ENCODE data around the gene DEPDC1B. TPM values are rescaled to one million over a fixed set of nuclear protein-coding genes. Genes with fewer than 3 reads are reported as not detected.

Gene DEPDC1B
- total RNA-seq, 1 experiment from 2014 or later, result 11.3 TPM

- H3K27me3 Mint-ChIP-seq (ENCODE audit: insufficient read depth, unreplicated experiment), result peaks cover 2% of the 10 kb centered on the region
- no peaks in the 10 kb centered on the region for H3K9me3 Mint-ChIP-seq (ENCODE audit: unreplicated experiment)
- no peak for TF ChIP-seq CTCF (IDR thresholded peaks at IDR 0.05; ENCODE audit: unreplicated experiment)
- BruUV-seq (replicated peaks), result no TSS peak
- ChIA-PET POLR2A (interaction anchor here (0.7 to 1.5 kb wide), 4 partner anchors 10 to 917 kb away, joined by 3 to 6 read pairs (median 3); partner anchors contain the start of genes ERCC8 and NDUFAF2), CTCF (interaction anchor here (1.1 to 1.4 kb wide), 2 partner anchors 19 to 30 kb away, joined by 3 to 4 read pairs; no protein-coding TSS in a partner anchor)
- DNase-seq (ENCODE audit: unreplicated experiment), result no peak
- H3K36me3 Mint-ChIP-seq (ENCODE audit: insufficient read depth, unreplicated experiment), result no peaks in the 10 kb centered on the region
- no peak overlapping the region for H3K27ac Mint-ChIP-seq (ENCODE audit: low read depth, unreplicated experiment)
- intact Hi-C loops (cut with micrococcal nuclease), result no loop called here
- peaks cover 7% of the 10 kb centered on the region for H3K4me1 Mint-ChIP-seq (ENCODE audit: insufficient read depth, unreplicated experiment)
- H3K4me3 Mint-ChIP-seq (ENCODE audit: unreplicated experiment), result no peak overlapping the region
These were observed 5.2 kb upstream of the DEPDC1B start for GRCh38 chr5:60705144-60705543.

- CTCF ChIA-PET, result interaction anchor here (0.6 to 1.1 kb wide), 2 partner anchors 14 to 35 kb away, joined by 3 read pairs; no protein-coding TSS in a partner anchor
- Mint-ChIP-seq H3K36me3 (ENCODE audit: insufficient read depth, unreplicated experiment) (no peaks in the 10 kb centered on the region), H3K9me3 (ENCODE audit: unreplicated experiment) (no peaks in the 10 kb centered on the region), H3K27me3 (ENCODE audit: insufficient read depth, unreplicated experiment) (no peaks in the 10 kb centered on the region), H3K4me3 (ENCODE audit: unreplicated experiment) (no peak overlapping the region), H3K27ac (ENCODE audit: low read depth, unreplicated experiment) (no peak overlapping the region), H3K4me1 (ENCODE audit: insufficient read depth, unreplicated experiment) (peaks cover 7% of the 10 kb centered on the region)
- DNase-seq (ENCODE audit: unreplicated experiment), result no peak
- intact Hi-C loops (cut with micrococcal nuclease), result no loop called here
- POLR2A ChIA-PET, result no interaction called here
- no TSS peak for BruUV-seq (replicated peaks)
- no peak for TF ChIP-seq CTCF (IDR thresholded peaks at IDR 0.05; ENCODE audit: unreplicated experiment)
These were observed 4.0 kb upstream of the DEPDC1B start for GRCh38 chr5:60703944-60704343.

- Mint-ChIP-seq H3K36me3 (ENCODE audit: insufficient read depth, unreplicated experiment) (no peaks in the 10 kb centered on the region), H3K4me3 (ENCODE audit: unreplicated experiment) (no peak overlapping the region), H3K9me3 (ENCODE audit: unreplicated experiment) (no peaks in the 10 kb centered on the region), H3K27ac (ENCODE audit: low read depth, unreplicated experiment) (no peak overlapping the region), H3K4me1 (ENCODE audit: insufficient read depth, unreplicated experiment) (peaks cover 7% of the 10 kb centered on the region), H3K27me3 (ENCODE audit: insufficient read depth, unreplicated experiment) (no peaks in the 10 kb centered on the region)
- POLR2A ChIA-PET, result interaction anchor here (0.6 to 4.7 kb wide), 8 partner anchors 10 to 154 kb away, joined by 3 to 69 read pairs (median 5); partner anchors contain the start of gene ELOVL7
- intact Hi-C loops (cut with micrococcal nuclease), result no loop called here
- no peak for DNase-seq (ENCODE audit: unreplicated experiment)
- CTCF ChIA-PET, result interaction anchor here (0.6 to 1.2 kb wide), 3 partner anchors 13 to 244 kb away, joined by 3 to 4 read pairs (median 3); partner anchors contain the start of genes ERCC8 and NDUFAF2
- no peak for TF ChIP-seq CTCF (IDR thresholded peaks at IDR 0.05; ENCODE audit: unreplicated experiment)
- BruUV-seq (replicated peaks), result no TSS peak
These were observed 1.5 kb upstream of the DEPDC1B start for GRCh38 chr5:60701321-60701968.

GRCh38 chr5:60700416-60700757 is 421 bp upstream of the DEPDC1B start:
- Mint-ChIP-seq H3K27ac (ENCODE audit: low read depth, unreplicated experiment) (peak overlapping the region; percentile 92), H3K4me1 (ENCODE audit: insufficient read depth, unreplicated experiment) (peaks cover 7% of the 10 kb centered on the region), H3K27me3 (ENCODE audit: insufficient read depth, unreplicated experiment) (no peaks in the 10 kb centered on the region), H3K4me3 (ENCODE audit: unreplicated experiment) (peak overlapping the region; percentile 90), H3K36me3 (ENCODE audit: insufficient read depth, unreplicated experiment) (no peaks in the 10 kb centered on the region), H3K9me3 (ENCODE audit: unreplicated experiment) (no peaks in the 10 kb centered on the region)
- no peak for TF ChIP-seq CTCF (IDR thresholded peaks at IDR 0.05; ENCODE audit: unreplicated experiment)
- POLR2A ChIA-PET, result interaction anchor here (0.6 to 4.7 kb wide), 19 partner anchors 9 to 956 kb away, joined by 3 to 69 read pairs (median 4); partner anchors contain the start of genes ELOVL7, ERCC8 and NDUFAF2
- BruUV-seq (replicated peaks), result TSS peak; percentile 84
- CTCF ChIA-PET, result interaction anchor here (0.6 to 2.5 kb wide), 15 partner anchors 9 to 1802 kb away, joined by 3 to 26 read pairs (median 4); no protein-coding TSS in a partner anchor
- intact Hi-C loops (cut with micrococcal nuclease), result no loop called here
- peak; percentile 41 for DNase-seq (ENCODE audit: unreplicated experiment)

Data from MCF 10A (cell line).